A673 (cell line): ENCODE data around the gene CDYL2.

Experiments
- CTCF ChIP-seq: fragments of 300-800, 200-600 bp; sonication (generic); conservative IDR thresholded peaks from 2 replicates; pipeline ENCODE4 v1.5.1; 2017; ENCODE audit warnings: low read depth, mild to moderate bottlenecking, antibody characterized with exemption, low read length, moderate library complexity, mixed read lengths
- EZH2 ChIP-seq: fragments of 200-600 bp; sonication (generic); IDR thresholded peaks from 2 replicates; pipeline ENCODE4 v1.6.1; 2017; ENCODE audit warnings: borderline replicate concordance, low read depth, mild to moderate bottlenecking, mixed read lengths, antibody characterized with exemption, low read length; ENCODE audit not compliant: poor library complexity, severe bottlenecking

GRCh38 chr16:80852261-80852872 is 48.0 kb upstream of the CDYL2 start:
- TF ChIP-seq CTCF: peak; percentile 55
- no peak for TF ChIP-seq EZH2
